ENCODE data around the gene PDCL3. TPM values are rescaled to one million over a fixed set of nuclear protein-coding genes. Genes with fewer than 3 reads are reported as not detected.

The PDCL3 gene
- total RNA-seq, 1 experiment from 2014 or later: 22.1 TPM

GRCh38 chr2:100592226-100592625 lies 29.4 kb downstream of the PDCL3 start (continued):
- TF ChIP-seq ZNF425 (CRISPR knock-in tag; conservative IDR thresholded peaks at IDR 0.05): no peak
- no peak for TF ChIP-seq SOX15 (CRISPR knock-in tag; IDR thresholded peaks at IDR 0.05)

- DNase-seq (ENCODE audit: low spot score): no peak
- no peaks in the 10 kb centered on the region for H3K36me3 Mint-ChIP-seq
- H3K27ac Mint-ChIP-seq: no peak overlapping the region
- no peaks in the 10 kb centered on the region for H3K27me3 Mint-ChIP-seq (ENCODE audit: low read depth)
- no peak for TF ChIP-seq PRDM15 (CRISPR knock-in tag; IDR thresholded peaks at IDR 0.05)
- no peak for TF ChIP-seq ZSCAN18 (CRISPR knock-in tag; IDR thresholded peaks at IDR 0.05)
- no peak for TF ChIP-seq NFYB (CRISPR knock-in tag; conservative IDR thresholded peaks at IDR 0.05; ENCODE audit: low read depth)
- no peak for TF ChIP-seq ATF2 (CRISPR knock-in tag; IDR thresholded peaks at IDR 0.05; ENCODE audit: borderline replicate concordance, low read depth)
- no peak for TF ChIP-seq NFATC4 (CRISPR knock-in tag; IDR thresholded peaks at IDR 0.05)
- no peak for TF ChIP-seq FOXJ3 (CRISPR knock-in tag; IDR thresholded peaks at IDR 0.05; ENCODE audit: borderline replicate concordance)
- TF ChIP-seq GABPB1 (CRISPR knock-in tag; IDR thresholded peaks at IDR 0.05): no peak
- no peak for TF ChIP-seq ZNF425 (CRISPR knock-in tag; conservative IDR thresholded peaks at IDR 0.05)
- no peak for TF ChIP-seq MYBL2 (CRISPR knock-in tag; IDR thresholded peaks at IDR 0.05)
- TF ChIP-seq STAT6 (CRISPR knock-in tag; conservative IDR thresholded peaks at IDR 0.05; ENCODE audit: low read depth): no peak
- no peak for TF ChIP-seq HMGA2 (CRISPR knock-in tag; IDR thresholded peaks at IDR 0.05)
- TF ChIP-seq PRRX2 (CRISPR knock-in tag; IDR thresholded peaks at IDR 0.05): no peak
- H3K9me3 Mint-ChIP-seq: peaks cover 4% of the 10 kb centered on the region; the same call in 1 of the 2 replicates
- H3K4me1 Mint-ChIP-seq: peaks cover 3% of the 10 kb centered on the region
- no peak for ATAC-seq
- CTCF ChIA-PET: no interaction called here
- POLR2A ChIA-PET: no interaction called here
- H3K4me3 Mint-ChIP-seq: no peak overlapping the region
These were observed 33.7 kb downstream of the PDCL3 start for GRCh38 chr2:100596465-100596864.
